HG02759 (cell line): ENCODE data around the gene RAB26.
"Not testable (repeated sequence)": the region's sequence is repeated elsewhere in the genome, so short reads cannot be mapped to it uniquely, and the experiment has no call there.

Experiments used
- ATAC-seq: cut with Tn5 transposase; IDR thresholded peaks from one replicate; pipeline ENCODE4 v1.9.1; 2021; ENCODE audit warnings: mild to moderate bottlenecking, moderate library complexity; ENCODE audit not compliant: unreplicated experiment

The RAB26 gene

GRCh38 chr16:2147981-2148671, at the start of gene RAB26:
TSS of gene RAB26 (plus strand) at chr16:2148625. CDS start at chr16:2148784, 159 bp downstream.
- ATAC-seq: peak; percentile 41

- not testable (repeated sequence) for ATAC-seq
Measured at GRCh38 chr16:2101581-2101980, 46.8 kb upstream of the RAB26 start.

- no peak for ATAC-seq
Measured at GRCh38 chr16:2102471-2102870, 46.0 kb upstream of the RAB26 start.

GRCh38 chr16:2104464-2104863, 44.0 kb upstream of the RAB26 start:
- not testable (repeated sequence) for ATAC-seq

- not testable (repeated sequence) for ATAC-seq
Measured at GRCh38 chr16:2105291-2105690, 43.1 kb upstream of the RAB26 start.

- ATAC-seq: not testable (repeated sequence)
Measured at GRCh38 chr16:2105769-2106168, 42.7 kb upstream of the RAB26 start.

- not testable (repeated sequence) for ATAC-seq
Measured at GRCh38 chr16:2106211-2106610, 42.2 kb upstream of the RAB26 start.

- not testable (repeated sequence) for ATAC-seq
Measured at GRCh38 chr16:2107121-2107790, 41.2 kb upstream of the RAB26 start.

GRCh38 chr16:2107791-2108125, 40.7 kb upstream of the RAB26 start:
- ATAC-seq: not testable (repeated sequence)

- not testable (repeated sequence) for ATAC-seq
Measured at GRCh38 chr16:2108446-2109270, 39.8 kb upstream of the RAB26 start.

- not testable (repeated sequence) for ATAC-seq
Measured at GRCh38 chr16:2109271-2109580, 39.2 kb upstream of the RAB26 start.

GRCh38 chr16:2109872-2110271, 38.6 kb upstream of the RAB26 start:
- ATAC-seq: not testable (repeated sequence)

- ATAC-seq: not testable (repeated sequence)
Measured at GRCh38 chr16:2110332-2111008, 38.0 kb upstream of the RAB26 start.

- ATAC-seq: not testable (repeated sequence)
Measured at GRCh38 chr16:2111009-2111353, 37.4 kb upstream of the RAB26 start.

GRCh38 chr16:2111412-2112335, 36.8 kb upstream of the RAB26 start:
- ATAC-seq: not testable (repeated sequence)

GRCh38 chr16:2112539-2113106, 35.8 kb upstream of the RAB26 start:
- not testable (repeated sequence) for ATAC-seq

GRCh38 chr16:2114225-2114624, 34.2 kb upstream of the RAB26 start:
- ATAC-seq: not testable (repeated sequence)

- not testable (repeated sequence) for ATAC-seq
Measured at GRCh38 chr16:2114885-2115590, 33.4 kb upstream of the RAB26 start.

- no peak for ATAC-seq
Measured at GRCh38 chr16:2115591-2115973, 32.8 kb upstream of the RAB26 start.
